HG02970 (cell line): Measurements from ENCODE around the gene HTRA3.

Experiments used
- ATAC-seq: cut with Tn5 transposase; IDR thresholded peaks from one replicate; pipeline ENCODE4 v1.9.1; 2021; ENCODE audit warnings: mild to moderate bottlenecking, moderate library complexity, moderate number of reproducible peaks; ENCODE audit not compliant: unreplicated experiment, low FRiP score

HTRA3 gene

DNA sequence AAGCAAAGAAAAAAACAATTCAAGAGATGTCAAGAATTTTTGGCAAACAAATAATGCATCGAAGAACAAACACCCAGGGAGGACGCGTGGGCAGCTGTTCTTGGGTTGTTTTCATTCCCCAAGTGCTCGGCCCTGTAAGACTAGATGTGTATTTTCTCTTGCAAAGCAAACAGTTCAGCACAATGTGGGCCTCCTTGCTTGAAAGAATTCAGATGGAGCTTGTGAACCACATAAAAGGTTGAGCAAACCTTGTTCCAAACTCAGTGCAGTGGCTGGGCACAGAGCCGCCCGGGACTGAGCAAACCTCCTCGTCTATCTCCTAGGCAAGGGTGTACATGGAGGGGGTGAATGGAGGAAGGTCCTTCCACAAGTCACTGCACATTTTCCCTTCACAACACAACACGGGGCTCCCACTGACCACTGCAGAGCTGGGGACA lies 82.4 kb downstream of the HTRA3 start:
- ATAC-seq: no peak

DNA sequence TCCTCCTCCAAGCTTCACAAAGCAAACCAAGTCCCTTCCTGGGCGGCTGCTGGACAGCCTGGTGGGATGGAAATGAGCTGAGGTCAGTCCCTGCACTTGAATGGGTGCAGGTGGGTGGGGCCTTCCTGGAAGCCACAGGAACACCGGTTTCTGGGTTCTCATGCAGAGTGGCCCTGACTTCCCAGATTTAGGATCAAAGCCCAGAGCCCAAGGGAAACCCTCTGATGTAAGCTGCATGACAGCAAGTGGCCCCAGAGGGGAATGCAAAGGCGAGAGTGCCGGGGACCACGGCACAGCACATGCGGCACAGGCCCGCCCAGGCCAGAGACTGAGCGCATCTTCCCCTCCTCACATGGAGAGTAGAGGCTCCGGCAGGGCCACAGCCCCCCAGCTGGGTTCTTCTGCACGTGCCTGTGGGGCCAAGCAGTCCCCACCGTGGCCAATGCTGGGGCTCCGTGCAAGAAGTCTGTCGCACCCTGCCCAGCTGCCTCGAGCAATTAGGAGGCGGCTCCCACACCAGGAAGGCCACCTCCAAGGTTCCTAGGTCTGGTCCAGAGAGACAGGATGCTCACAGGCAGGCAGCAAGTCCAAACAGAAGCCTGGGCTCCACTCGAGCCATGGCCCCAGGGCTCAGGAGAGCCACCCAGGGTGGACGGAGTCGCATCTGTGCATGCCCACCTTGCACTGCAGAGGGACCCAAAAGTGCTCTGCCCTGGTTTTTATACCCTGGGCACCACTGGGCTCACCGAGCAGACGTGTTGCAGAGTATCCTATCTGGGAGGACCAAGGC lies 83.0 kb downstream of the HTRA3 start:
- ATAC-seq: no peak

DNA sequence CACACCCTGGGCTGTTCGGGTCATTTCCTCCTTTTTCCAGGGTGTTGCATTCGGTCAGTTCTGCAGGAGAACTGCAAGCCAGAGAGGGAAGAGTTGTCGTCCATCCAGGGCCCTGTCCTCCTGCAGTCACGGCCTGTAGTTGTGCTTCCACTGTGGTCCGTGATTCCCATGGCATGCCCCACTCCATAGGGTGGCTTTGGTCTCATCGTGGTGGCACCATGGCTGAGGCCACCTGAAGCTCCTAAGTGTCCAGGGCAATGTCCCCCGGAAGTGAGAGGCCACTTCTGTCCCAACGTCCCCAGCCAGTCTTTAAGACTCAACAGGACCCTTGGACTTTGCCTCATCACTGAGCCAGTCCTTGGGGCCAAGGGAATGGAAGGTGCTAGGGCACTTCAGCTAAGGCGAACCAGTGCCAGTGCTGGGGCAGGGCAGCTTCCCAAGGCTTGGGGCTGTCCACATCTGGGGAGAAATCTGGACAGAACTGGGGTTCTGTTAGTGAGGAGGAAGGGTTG lies 83.7 kb downstream of the HTRA3 start:
- no peak for ATAC-seq

GRCh38 chr4:8353912-8354453 lies 84.4 kb downstream of the HTRA3 start:
- ATAC-seq: no peak

- ATAC-seq: no peak
These were observed 85.8 kb downstream of the HTRA3 start for GRCh38 chr4:8355306-8355705.

- ATAC-seq: no peak
These were observed 86.5 kb downstream of the HTRA3 start for GRCh38 chr4:8355864-8356565.
